Measurements from ENCODE around the gene CORO2A. TPM values are rescaled to one million over a fixed set of nuclear protein-coding genes. Genes with fewer than 3 reads are reported as not detected.
A peak's percentile ranks its signal among the peaks of the same experiment; 100 is the strongest.

CORO2A gene
- total and polyA plus RNA-seq, 2 of the 13 experiments (the other 11 are each of a cell fraction or from before 2014, with no cell fraction given), result 14.4 to 15.3 TPM

DNA sequence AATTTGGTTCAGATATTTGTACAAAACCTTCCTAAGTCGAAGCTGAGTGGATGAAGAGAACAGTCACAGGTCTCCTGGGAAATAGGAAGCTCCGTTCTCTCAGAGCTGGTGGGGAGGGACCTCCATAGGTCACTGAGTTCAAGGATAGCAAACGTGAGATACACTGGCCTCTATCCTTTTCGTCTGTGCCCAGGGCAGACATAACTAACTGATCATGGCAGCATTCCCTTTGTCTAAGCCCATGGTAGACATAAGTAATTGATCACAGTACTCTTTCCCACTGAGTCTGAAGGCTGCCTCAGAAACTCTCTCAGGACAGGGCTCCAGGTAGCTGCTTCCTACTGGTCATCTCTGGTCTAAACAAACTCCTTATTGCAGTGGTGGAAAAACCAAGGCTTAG, 12.3 kb upstream of the CORO2A start:
- intact Hi-C loops (cut with micrococcal nuclease; ENCODE audit: unreplicated experiment) (loop anchor here (1.0 to 5.0 kb wide), 3 partner anchors 30 to 132 kb away; no protein-coding TSS in a partner anchor), in situ Hi-C loops (cut with HindIII; ENCODE audit: extremely low pct_ligation_motif_present, low pct_unique_long_range_greater_than_20kb) (loop anchor here (5.0 kb wide), 1 partner anchor 58 kb away; no protein-coding TSS in a partner anchor)
- H3K79me2 ChIP-seq (ENCODE audit: insufficient read depth, low read length), result no peaks in the 10 kb centered on the region
- DNase-seq (ENCODE audit: low spot score), result peak; percentile 58
- ChIA-PET CTCF (ENCODE audit: low intra/inter-chr PET ratio, low total read pairs) (interaction anchor here (0.7 to 2.5 kb wide), 3 partner anchors 51 to 130 kb away, joined by 3 to 42 read pairs (median 7); partner anchors contain the start of gene TBC1D2), POLR2A (interaction anchor here (1.7 to 2.7 kb wide), 3 partner anchors 23 to 86 kb away, joined by 7 to 14 read pairs (median 12); partner anchors contain the start of genes TBC1D2 and TRIM14)
- H2AFZ ChIP-seq (ENCODE audit: low read length), result no peak overlapping the region
- BruUV-seq (replicated peaks), result no TSS peak
- no peak overlapping the region for H3K9ac ChIP-seq (ENCODE audit: insufficient read depth, low read depth, low read length)
- peak; percentile 42 for ATAC-seq
- H3K4me1 ChIP-seq (ENCODE audit: insufficient read depth, low read length), result peaks cover 24% of the 10 kb centered on the region
- H3K36me3 ChIP-seq (replicated peaks in 1 of 2; ENCODE audit: control insufficient read depth in 1 of 2, insufficient read depth in 2 of 2, low read length in 2 of 2), result no peaks in the 10 kb centered on the region
- no peak overlapping the region for H3K27ac ChIP-seq (ENCODE audit: extremely low read length, insufficient read depth, low read length)
- no peaks in the 10 kb centered on the region for H3K9me3 ChIP-seq (ENCODE audit: low read length)
- H3K27me3 ChIP-seq (ENCODE audit: control insufficient read depth in 1 of 2, insufficient read depth in 2 of 2, low read length in 2 of 2), result no peaks in the 10 kb centered on the region
- peak overlapping the region; percentile 40 for H3K4me2 ChIP-seq (ENCODE audit: low read depth, low read length)
- H3K4me3 ChIP-seq (replicated peaks in 1 of 3; ENCODE audit: insufficient read depth in 1 of 3, low read depth in 2 of 3, low read length in 3 of 3), result no peak overlapping the region
- 15% methylated on average over 4 of the region's 4 CpGs for WGBS (ENCODE audit: low lambda C conversion rate)
- peak; percentile 63 for FAIRE-seq
- no peaks in the 10 kb centered on the region for H4K20me1 ChIP-seq (ENCODE audit: insufficient read depth, low read length)
- TF ChIP-seq NR2F6 (IDR thresholded peaks at IDR 0.05) (peak; percentile 70), NR2F6 (CRISPR knock-in tag; IDR thresholded peaks at IDR 0.05) (0 out of 2 replicates have a peak, but pooled peaks have one; percentile 40), ZNF879 (CRISPR knock-in tag; IDR thresholded peaks at IDR 0.05) (no peak), ZNF720 (CRISPR knock-in tag; IDR thresholded peaks at IDR 0.05) (no peak), MED8 (CRISPR knock-in tag; IDR thresholded peaks at IDR 0.05; ENCODE audit: insufficient replicate concordance) (no peak), ZSCAN9 (CRISPR knock-in tag; IDR thresholded peaks at IDR 0.05; ENCODE audit: borderline replicate concordance) (no peak), GABPA (IDR thresholded peaks at IDR 0.05; ENCODE audit: low read depth, low read length) (no peak), GABPA (CRISPR knock-in tag; IDR thresholded peaks at IDR 0.05; ENCODE audit: low read depth) (no peak), BHLHE40 (IDR thresholded peaks at IDR 0.05; ENCODE audit: low read length) (0 out of 2 replicates have a peak, but pooled peaks have one; percentile 15), RFXAP (CRISPR knock-in tag; IDR thresholded peaks at IDR 0.05; ENCODE audit: borderline replicate concordance) (no peak), FOXC1 (CRISPR knock-in tag; IDR thresholded peaks at IDR 0.05; ENCODE audit: borderline replicate concordance) (no peak), HIVEP1 (CRISPR knock-in tag; IDR thresholded peaks at IDR 0.05) (no peak), NR2F1 (CRISPR knock-in tag; IDR thresholded peaks at IDR 0.05) (0 out of 4 replicates have a peak, but pooled peaks of 1 of the 2 experiments have one; percentile 56), EED (CRISPR knock-in tag; IDR thresholded peaks at IDR 0.05) (no peak), TAF15 (IDR thresholded peaks at IDR 0.05; ENCODE audit: low read depth, low read length, poor library complexity, severe bottlenecking) (no peak)
- TF ChIP-seq, protein P1, sequence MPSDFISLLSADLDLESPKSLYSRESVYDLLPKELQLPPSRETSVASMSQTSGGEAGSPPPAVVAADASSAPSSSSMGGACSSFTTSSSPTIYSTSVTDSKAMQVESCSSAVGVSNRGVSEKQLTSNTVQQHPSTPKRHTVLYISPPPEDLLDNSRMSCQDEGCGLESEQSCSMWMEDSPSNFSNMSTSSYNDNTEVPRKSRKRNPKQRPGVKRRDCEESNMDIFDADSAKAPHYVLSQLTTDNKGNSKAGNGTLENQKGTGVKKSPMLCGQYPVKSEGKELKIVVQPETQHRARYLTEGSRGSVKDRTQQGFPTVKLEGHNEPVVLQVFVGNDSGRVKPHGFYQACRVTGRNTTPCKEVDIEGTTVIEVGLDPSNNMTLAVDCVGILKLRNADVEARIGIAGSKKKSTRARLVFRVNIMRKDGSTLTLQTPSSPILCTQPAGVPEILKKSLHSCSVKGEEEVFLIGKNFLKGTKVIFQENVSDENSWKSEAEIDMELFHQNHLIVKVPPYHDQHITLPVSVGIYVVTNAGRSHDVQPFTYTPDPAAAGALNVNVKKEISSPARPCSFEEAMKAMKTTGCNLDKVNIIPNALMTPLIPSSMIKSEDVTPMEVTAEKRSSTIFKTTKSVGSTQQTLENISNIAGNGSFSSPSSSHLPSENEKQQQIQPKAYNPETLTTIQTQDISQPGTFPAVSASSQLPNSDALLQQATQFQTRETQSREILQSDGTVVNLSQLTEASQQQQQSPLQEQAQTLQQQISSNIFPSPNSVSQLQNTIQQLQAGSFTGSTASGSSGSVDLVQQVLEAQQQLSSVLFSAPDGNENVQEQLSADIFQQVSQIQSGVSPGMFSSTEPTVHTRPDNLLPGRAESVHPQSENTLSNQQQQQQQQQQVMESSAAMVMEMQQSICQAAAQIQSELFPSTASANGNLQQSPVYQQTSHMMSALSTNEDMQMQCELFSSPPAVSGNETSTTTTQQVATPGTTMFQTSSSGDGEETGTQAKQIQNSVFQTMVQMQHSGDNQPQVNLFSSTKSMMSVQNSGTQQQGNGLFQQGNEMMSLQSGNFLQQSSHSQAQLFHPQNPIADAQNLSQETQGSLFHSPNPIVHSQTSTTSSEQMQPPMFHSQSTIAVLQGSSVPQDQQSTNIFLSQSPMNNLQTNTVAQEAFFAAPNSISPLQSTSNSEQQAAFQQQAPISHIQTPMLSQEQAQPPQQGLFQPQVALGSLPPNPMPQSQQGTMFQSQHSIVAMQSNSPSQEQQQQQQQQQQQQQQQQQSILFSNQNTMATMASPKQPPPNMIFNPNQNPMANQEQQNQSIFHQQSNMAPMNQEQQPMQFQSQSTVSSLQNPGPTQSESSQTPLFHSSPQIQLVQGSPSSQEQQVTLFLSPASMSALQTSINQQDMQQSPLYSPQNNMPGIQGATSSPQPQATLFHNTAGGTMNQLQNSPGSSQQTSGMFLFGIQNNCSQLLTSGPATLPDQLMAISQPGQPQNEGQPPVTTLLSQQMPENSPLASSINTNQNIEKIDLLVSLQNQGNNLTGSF (CRISPR knock-in tag; IDR thresholded peaks at IDR 0.05), result no peak
- TF ChIP-seq, protein P2, sequence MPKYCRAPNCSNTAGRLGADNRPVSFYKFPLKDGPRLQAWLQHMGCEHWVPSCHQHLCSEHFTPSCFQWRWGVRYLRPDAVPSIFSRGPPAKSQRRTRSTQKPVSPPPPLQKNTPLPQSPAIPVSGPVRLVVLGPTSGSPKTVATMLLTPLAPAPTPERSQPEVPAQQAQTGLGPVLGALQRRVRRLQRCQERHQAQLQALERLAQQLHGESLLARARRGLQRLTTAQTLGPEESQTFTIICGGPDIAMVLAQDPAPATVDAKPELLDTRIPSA (CRISPR knock-in tag; IDR thresholded peaks at IDR 0.05; ENCODE audit: borderline replicate concordance), result no peak
- TF ChIP-seq, protein P3, sequence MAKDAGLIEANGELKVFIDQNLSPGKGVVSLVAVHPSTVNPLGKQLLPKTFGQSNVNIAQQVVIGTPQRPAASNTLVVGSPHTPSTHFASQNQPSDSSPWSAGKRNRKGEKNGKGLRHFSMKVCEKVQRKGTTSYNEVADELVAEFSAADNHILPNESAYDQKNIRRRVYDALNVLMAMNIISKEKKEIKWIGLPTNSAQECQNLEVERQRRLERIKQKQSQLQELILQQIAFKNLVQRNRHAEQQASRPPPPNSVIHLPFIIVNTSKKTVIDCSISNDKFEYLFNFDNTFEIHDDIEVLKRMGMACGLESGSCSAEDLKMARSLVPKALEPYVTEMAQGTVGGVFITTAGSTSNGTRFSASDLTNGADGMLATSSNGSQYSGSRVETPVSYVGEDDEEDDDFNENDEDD (CRISPR knock-in tag; IDR thresholded peaks at IDR 0.05; ENCODE audit: borderline replicate concordance), result no peak
- TF ChIP-seq, protein P4, sequence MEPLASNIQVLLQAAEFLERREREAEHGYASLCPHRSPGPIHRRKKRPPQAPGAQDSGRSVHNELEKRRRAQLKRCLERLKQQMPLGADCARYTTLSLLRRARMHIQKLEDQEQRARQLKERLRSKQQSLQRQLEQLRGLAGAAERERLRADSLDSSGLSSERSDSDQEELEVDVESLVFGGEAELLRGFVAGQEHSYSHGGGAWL (CRISPR knock-in tag; IDR thresholded peaks at IDR 0.05), result no peak

All from HepG2 (cell line).